Breast epithelium (tissue), 4 donors: ENCODE results near the gene TP53AIP1. TPM values are rescaled to one million over a fixed set of nuclear protein-coding genes. Genes with fewer than 3 reads are reported as not detected.

Experiments used
- DNase-seq, 2 donors: peaks; one replicate each; pipeline ENCODE4 v3.0.0-alpha.2; 2019; ENCODE audit warnings: low spot score in 2 of 2
- H3K27ac ChIP-seq, 2 donors: fragments of 200-600 bp; sonication (generic) in 1 of 2; one replicate each; pipeline ENCODE4 v1.5.1; 2016 to 2019; ENCODE audit warnings: mild to moderate bottlenecking in 1 of 2
- H3K27me3 ChIP-seq, 2 donors: fragments of 200-600 bp; sonication (generic) in 1 of 2; one replicate each; pipeline versions ENCODE4 v1.5.1 to v1.6.0; 2017 to 2019; ENCODE audit warnings: control low read depth in 1 of 2, mild to moderate bottlenecking in 1 of 2
- H3K36me3 ChIP-seq: fragments of 200-600 bp; one replicate; pipeline ENCODE4 v1.5.1; 2019
- H3K4me1 ChIP-seq, 2 donors: fragments of 200-600 bp; sonication (generic); one replicate each; pipeline ENCODE4 v1.5.1; 2016 to 2019; ENCODE audit warnings: control low read depth in 1 of 2
- H3K4me3 ChIP-seq, 3 donors: fragments of 200-600 bp; sonication (generic); 1 replicate in 2 of 3; 2 replicates in 1 of 3; pipeline ENCODE4 v1.5.1; 2016 to 2019; ENCODE audit warnings: mild to moderate bottlenecking in 3 of 3, moderate library complexity in 2 of 3
- H3K9me3 ChIP-seq, 2 donors: fragments of 200-600 bp; sonication (generic) in 1 of 2; one replicate each; pipeline ENCODE4 v1.5.1; 2016 to 2019; ENCODE audit warnings: control low read depth in 1 of 2
- CTCF ChIP-seq, 3 donors: fragments of 450-650 bp; IDR thresholded peaks; one replicate each; pipeline ENCODE4 v1.5.1; 2016 to 2017; ENCODE audit warnings: antibody characterized with exemption in 3 of 3, mild to moderate bottlenecking in 3 of 3, moderate library complexity in 3 of 3
- POLR2A ChIP-seq: fragments of 450-650 bp; IDR thresholded peaks from one replicate; pipeline ENCODE4 v1.6.1; 2016; ENCODE audit warnings: antibody characterized with exemption, mild to moderate bottlenecking, moderate library complexity
- POLR2AphosphoS5 ChIP-seq, 3 donors: sonication (generic); formaldehyde crosslinking; IDR thresholded peaks; one replicate each; pipeline ENCODE4 v1.6.1; 2017; ENCODE audit warnings: antibody characterized with exemption in 3 of 3
- intact Hi-C: fragments of 100-400 bp; cut with DNase I; formaldehyde crosslinking; loops from one replicate; pipeline ENCODE4 v1.15.1; 2023; ENCODE audit warnings: low total_unique reads
- total RNA-seq, 3 donors: library from RNA; depleted of rRNA; stranded (reverse); fragments of >200 nt; gene quantifications; one replicate each; pipeline ENCODE4 v1.1.0, GENCODE V29; 2016

The TP53AIP1 gene
- total RNA-seq, 3 donors from 2014 or later = 0.16 to 0.59 (median 0.33) TPM

DNA sequence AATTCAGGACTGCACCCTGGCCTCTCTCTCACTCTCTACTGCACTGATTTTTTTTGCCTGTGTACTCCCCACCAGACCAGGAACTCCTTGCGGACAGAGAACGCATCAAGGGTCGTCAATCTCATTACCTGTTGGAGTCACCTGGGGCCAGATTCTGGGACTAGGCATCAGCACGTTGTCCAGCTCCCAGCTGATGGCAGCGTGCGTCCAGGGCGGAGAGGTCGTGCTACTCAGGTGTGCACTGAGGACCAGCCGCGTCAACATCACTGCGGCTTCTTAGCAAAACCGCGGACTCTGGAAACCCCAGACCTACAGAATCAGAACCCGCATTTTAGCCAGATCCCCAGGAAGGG lies 38.4 kb downstream of the TP53AIP1 start:
- TF ChIP-seq POLR2A (no peak), CTCF (IDR thresholded peaks at IDR 0.05) (no peak), POLR2AphosphoS5 (IDR thresholded peaks at IDR 0.05) (no peak)
- Histone ChIP-seq H3K9me3 (no peaks in the 10 kb centered on the region), H3K36me3 (no peaks in the 10 kb centered on the region), H3K27me3 (no peaks in the 10 kb centered on the region), H3K27ac (no peak overlapping the region), H3K4me1 (peaks cover 0 to 5% of the 10 kb centered on the region in 2 donors), H3K4me3 (no peak overlapping the region)
- intact Hi-C loops = no loop called here
- DNase-seq = no peak

- intact Hi-C loops = no loop called here
- Histone ChIP-seq H3K4me1 (peaks cover 0 to 2% of the 10 kb centered on the region in 2 donors), H3K27me3 (no peaks in the 10 kb centered on the region), H3K4me3 (no peak overlapping the region), H3K27ac (no peak overlapping the region), H3K36me3 (no peaks in the 10 kb centered on the region), H3K9me3 (no peaks in the 10 kb centered on the region)
- DNase-seq = no peak
- TF ChIP-seq POLR2AphosphoS5 (IDR thresholded peaks at IDR 0.05) = no peak
- no peak for TF ChIP-seq CTCF (IDR thresholded peaks at IDR 0.05)
- TF ChIP-seq POLR2A = no peak
These were observed 39.2 kb downstream of the TP53AIP1 start for GRCh38 chr11:128903248-128904061.

- Histone ChIP-seq H3K36me3 (no peaks in the 10 kb centered on the region), H3K9me3 (no peaks in the 10 kb centered on the region), H3K4me1 (no peaks in the 10 kb centered on the region), H3K27me3 (no peaks in the 10 kb centered on the region), H3K27ac (no peak overlapping the region), H3K4me3 (no peak overlapping the region)
- intact Hi-C loops = no loop called here
- no peak for TF ChIP-seq POLR2AphosphoS5 (IDR thresholded peaks at IDR 0.05)
- TF ChIP-seq POLR2A = no peak
- TF ChIP-seq CTCF (IDR thresholded peaks at IDR 0.05) = no peak
- no peak for DNase-seq
These were observed 40.1 kb downstream of the TP53AIP1 start for GRCh38 chr11:128902515-128903066.

- H3K4me3 ChIP-seq = no peak overlapping the region
- H3K27me3 ChIP-seq = no peaks in the 10 kb centered on the region
- no peaks in the 10 kb centered on the region for H3K36me3 ChIP-seq
- no peaks in the 10 kb centered on the region for H3K4me1 ChIP-seq
- TF ChIP-seq POLR2A (no peak), CTCF (IDR thresholded peaks at IDR 0.05) (no peak), POLR2AphosphoS5 (IDR thresholded peaks at IDR 0.05) (no peak)
- H3K27ac ChIP-seq = no peak overlapping the region
- no peak for DNase-seq
- H3K9me3 ChIP-seq = no peaks in the 10 kb centered on the region
- intact Hi-C loops = no loop called here
These were observed 40.8 kb downstream of the TP53AIP1 start for GRCh38 chr11:128901653-128902514.
